Fibroblast of lung (primary cell): Measurements from ENCODE around the gene TUBGCP5.

Experiments
- CTCF ChIP-seq, 2 donors: IDR thresholded peaks in 1 of 2; conservative IDR thresholded peaks in 1 of 2; 1 replicate in 1 of 2; 2 replicates in 1 of 2; pipeline ENCODE4 v1.5.1; 2011 to 2012; ENCODE audit warnings: low read length in 2 of 2, control low read depth in 1 of 2, inconsistent platforms in 1 of 2, low read depth in 1 of 2, mild to moderate bottlenecking in 1 of 2
- EZH2 ChIP-seq: IDR thresholded peaks from 2 replicates; pipeline ENCODE4 v1.5.1; 2012; ENCODE audit warnings: low read length, control low read depth, mild to moderate bottlenecking; ENCODE audit errors: missing control alignments

GRCh38 chr15:22956257-22956977 is 83.0 kb downstream of the TUBGCP5 start:
- no peak for TF ChIP-seq CTCF (conservative IDR thresholded peaks at IDR 0.05 in 1 of 2, IDR thresholded peaks at IDR 0.05 in 1 of 2; ENCODE audit: low read depth in 1 of 2, low read length in 2 of 2)
- no peak for TF ChIP-seq EZH2
